Neural cell (in vitro differentiated cells): ENCODE data around the gene FMO2. TPM values are rescaled to one million over a fixed set of nuclear protein-coding genes. Genes with fewer than 3 reads are reported as not detected.

ENCODE experiments used
- H2AFZ ChIP-seq: fragments of 200-600, 300-800 bp; sonication (generic), shearing (Covaris generic); 2 replicates; pipeline ENCODE4 v1.6.0; 2014; ENCODE audit warnings: low read depth, mild to moderate bottlenecking, antibody characterized with exemption, low read length, moderate library complexity
- H3F3A ChIP-seq: fragments of 200-600 bp; shearing (Covaris generic); 2 replicates; pipeline ENCODE4 v1.6.1; 2016; ENCODE audit warnings: mild to moderate bottlenecking, moderate library complexity, mixed read lengths, antibody characterized with exemption, low read length; ENCODE audit not compliant: insufficient read depth, poor library complexity, severe bottlenecking
- H3K27ac ChIP-seq: fragments of 200-600, 300-800 bp; sonication (generic), shearing (Covaris generic); 2 replicates; pipeline ENCODE4 v1.5.1; 2014; ENCODE audit warnings: mild to moderate bottlenecking, low read length, moderate library complexity
- H3K27me3 ChIP-seq: fragments of 300-800, 200-600 bp; sonication (generic), shearing (Covaris generic); 2 replicates; pipeline ENCODE4 v1.6.0; 2014; ENCODE audit warnings: mild to moderate bottlenecking, low read depth, low read length, moderate library complexity; ENCODE audit not compliant: insufficient read depth
- H3K36me3 ChIP-seq: fragments of 300-800, 200-600 bp; sonication (generic), shearing (Covaris generic); 2 replicates; pipeline ENCODE4 v1.5.1; 2014; ENCODE audit warnings: mild to moderate bottlenecking, antibody characterized with exemption, low read length, moderate library complexity; ENCODE audit not compliant: insufficient read depth
- H3K4me2 ChIP-seq: fragments of 300-800, 200-600 bp; sonication (generic), shearing (Covaris generic); 2 replicates; pipeline ENCODE4 v1.6.0; 2014; ENCODE audit warnings: mild to moderate bottlenecking, low read length
- H3K4me3 ChIP-seq: fragments of 300-800, 200-600 bp; sonication (generic), shearing (Covaris generic); 2 replicates; pipeline ENCODE4 v1.5.1; 2014; ENCODE audit warnings: mild to moderate bottlenecking, low read length, moderate library complexity
- H3K79me2 ChIP-seq: fragments of 200-600 bp; shearing (Covaris generic); replicated peaks from 2 replicates; pipeline ENCODE4 v1.6.0; 2014; ENCODE audit warnings: mild to moderate bottlenecking, low read length, moderate library complexity; ENCODE audit not compliant: insufficient read depth
- H3K9ac ChIP-seq: fragments of 300-800, 200-600 bp; sonication (generic), shearing (Covaris generic); 2 replicates; pipeline ENCODE4 v1.6.1; 2016; ENCODE audit warnings: mild to moderate bottlenecking, low read length, mixed read lengths
- H3K9me2 ChIP-seq: fragments of 200-600 bp; shearing (Covaris generic); 2 replicates; pipeline ENCODE4 v1.6.1; 2016; ENCODE audit warnings: mild to moderate bottlenecking, low read length, mixed read lengths; ENCODE audit not compliant: insufficient read depth
- H3K9me3 ChIP-seq: fragments of 200-600, 300-800 bp; sonication (generic), shearing (Covaris generic); 2 replicates; pipeline ENCODE4 v1.6.1; 2016; ENCODE audit warnings: mild to moderate bottlenecking, mixed run types, low read length, moderate library complexity, mixed read lengths
- H4K20me1 ChIP-seq: fragments of 200-600 bp; shearing (Covaris generic); 2 replicates; pipeline ENCODE4 v1.6.1; 2016; ENCODE audit warnings: mild to moderate bottlenecking, mixed run types; ENCODE audit not compliant: insufficient read depth
- EP300 ChIP-seq: fragments of 450-650 bp; conservative IDR thresholded peaks from 2 replicates; pipeline ENCODE4 v1.6.1; 2014; ENCODE audit warnings: antibody characterized with exemption, mild to moderate bottlenecking, moderate library complexity; ENCODE audit not compliant: poor library complexity, severe bottlenecking
- EZH2 ChIP-seq: fragments of 200-600, 300-800 bp; shearing (Covaris generic), sonication (generic); IDR thresholded peaks from 2 replicates; pipeline ENCODE4 v1.6.1; 2014; ENCODE audit warnings: antibody characterized with exemption, low read length, borderline replicate concordance, mild to moderate bottlenecking; ENCODE audit not compliant: insufficient read depth, poor library complexity, severe bottlenecking
- MXI1 ChIP-seq: fragments of 450-650 bp; conservative IDR thresholded peaks from 2 replicates; pipeline ENCODE4 v1.6.1; 2014; ENCODE audit warnings: antibody characterized with exemption, mild to moderate bottlenecking; ENCODE audit not compliant: poor library complexity, severe bottlenecking
- POLR2AphosphoS5 ChIP-seq: IDR thresholded peaks from 2 replicates; pipeline ENCODE4 v1.6.1; 2012
- RAD21 ChIP-seq: fragments of 450-650 bp; conservative IDR thresholded peaks from 2 replicates; pipeline ENCODE4 v1.6.1; 2014; ENCODE audit warnings: antibody characterized with exemption, mild to moderate bottlenecking, moderate library complexity
- SMC3 ChIP-seq: fragments of 450-650 bp; conservative IDR thresholded peaks from 2 replicates; pipeline ENCODE4 v1.6.1; 2014; ENCODE audit warnings: antibody characterized with exemption, mild to moderate bottlenecking, moderate library complexity; ENCODE audit not compliant: poor library complexity
- TAF1 ChIP-seq: IDR thresholded peaks from 2 replicates; pipeline ENCODE4 v1.6.1; 2012; ENCODE audit warnings: low read depth
- polyA plus RNA-seq: library from polyadenylated mRNA; depleted of rRNA; stranded (reverse); fragments of >200 nt; gene quantifications from 2 replicates; pipeline ENCODE4 v1.2.3, GENCODE V29; 2014
- TF ChIP-seq, protein P1 (sequence below): IDR thresholded peaks from 2 replicates; pipeline ENCODE4 v1.6.1; 2012; ENCODE audit warnings: borderline replicate concordance
- TF ChIP-seq, protein P2 (sequence below): fragments of 450-650 bp; IDR thresholded peaks from 2 replicates; pipeline ENCODE4 v1.5.1; 2014; ENCODE audit warnings: antibody characterized with exemption, mild to moderate bottlenecking, moderate library complexity; ENCODE audit not compliant: poor library complexity, severe bottlenecking

Gene FMO2
- polyA plus RNA-seq, 1 donor from 2014 or later = not detected

DNA sequence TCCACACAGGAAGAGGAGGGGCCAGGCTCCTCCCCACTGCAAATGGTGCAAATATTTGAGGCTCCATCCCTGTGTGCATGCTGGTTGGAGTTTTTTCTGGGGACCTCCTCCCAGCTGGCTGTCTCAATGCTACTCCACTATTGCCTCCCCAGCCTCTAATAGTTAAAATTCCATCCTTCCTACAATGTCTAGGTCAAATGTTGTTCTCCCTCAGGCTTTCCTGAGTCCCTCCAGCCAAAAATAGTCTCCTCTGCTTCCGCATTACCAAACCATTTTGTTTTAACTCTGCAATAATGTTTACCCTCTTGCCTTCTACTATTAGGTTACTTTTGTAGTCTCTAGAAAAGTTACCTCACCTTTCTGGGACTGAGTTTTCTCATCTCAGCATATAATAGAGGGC, 33.6 kb downstream of the FMO2 start:
- no peak overlapping the region for H3K27ac ChIP-seq
- no peak overlapping the region for H3K9ac ChIP-seq
- no peaks in the 10 kb centered on the region for H4K20me1 ChIP-seq
- no peak for TF ChIP-seq EP300
- no peak for TF ChIP-seq EZH2
- no peak for TF ChIP-seq SMC3
- TF ChIP-seq POLR2AphosphoS5 = no peak
- no peak for TF ChIP-seq MXI1
- no peak for TF ChIP-seq TAF1
- TF ChIP-seq, protein P1, sequence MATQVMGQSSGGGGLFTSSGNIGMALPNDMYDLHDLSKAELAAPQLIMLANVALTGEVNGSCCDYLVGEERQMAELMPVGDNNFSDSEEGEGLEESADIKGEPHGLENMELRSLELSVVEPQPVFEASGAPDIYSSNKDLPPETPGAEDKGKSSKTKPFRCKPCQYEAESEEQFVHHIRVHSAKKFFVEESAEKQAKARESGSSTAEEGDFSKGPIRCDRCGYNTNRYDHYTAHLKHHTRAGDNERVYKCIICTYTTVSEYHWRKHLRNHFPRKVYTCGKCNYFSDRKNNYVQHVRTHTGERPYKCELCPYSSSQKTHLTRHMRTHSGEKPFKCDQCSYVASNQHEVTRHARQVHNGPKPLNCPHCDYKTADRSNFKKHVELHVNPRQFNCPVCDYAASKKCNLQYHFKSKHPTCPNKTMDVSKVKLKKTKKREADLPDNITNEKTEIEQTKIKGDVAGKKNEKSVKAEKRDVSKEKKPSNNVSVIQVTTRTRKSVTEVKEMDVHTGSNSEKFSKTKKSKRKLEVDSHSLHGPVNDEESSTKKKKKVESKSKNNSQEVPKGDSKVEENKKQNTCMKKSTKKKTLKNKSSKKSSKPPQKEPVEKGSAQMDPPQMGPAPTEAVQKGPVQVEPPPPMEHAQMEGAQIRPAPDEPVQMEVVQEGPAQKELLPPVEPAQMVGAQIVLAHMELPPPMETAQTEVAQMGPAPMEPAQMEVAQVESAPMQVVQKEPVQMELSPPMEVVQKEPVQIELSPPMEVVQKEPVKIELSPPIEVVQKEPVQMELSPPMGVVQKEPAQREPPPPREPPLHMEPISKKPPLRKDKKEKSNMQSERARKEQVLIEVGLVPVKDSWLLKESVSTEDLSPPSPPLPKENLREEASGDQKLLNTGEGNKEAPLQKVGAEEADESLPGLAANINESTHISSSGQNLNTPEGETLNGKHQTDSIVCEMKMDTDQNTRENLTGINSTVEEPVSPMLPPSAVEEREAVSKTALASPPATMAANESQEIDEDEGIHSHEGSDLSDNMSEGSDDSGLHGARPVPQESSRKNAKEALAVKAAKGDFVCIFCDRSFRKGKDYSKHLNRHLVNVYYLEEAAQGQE = no peak
- TF ChIP-seq, protein P2, sequence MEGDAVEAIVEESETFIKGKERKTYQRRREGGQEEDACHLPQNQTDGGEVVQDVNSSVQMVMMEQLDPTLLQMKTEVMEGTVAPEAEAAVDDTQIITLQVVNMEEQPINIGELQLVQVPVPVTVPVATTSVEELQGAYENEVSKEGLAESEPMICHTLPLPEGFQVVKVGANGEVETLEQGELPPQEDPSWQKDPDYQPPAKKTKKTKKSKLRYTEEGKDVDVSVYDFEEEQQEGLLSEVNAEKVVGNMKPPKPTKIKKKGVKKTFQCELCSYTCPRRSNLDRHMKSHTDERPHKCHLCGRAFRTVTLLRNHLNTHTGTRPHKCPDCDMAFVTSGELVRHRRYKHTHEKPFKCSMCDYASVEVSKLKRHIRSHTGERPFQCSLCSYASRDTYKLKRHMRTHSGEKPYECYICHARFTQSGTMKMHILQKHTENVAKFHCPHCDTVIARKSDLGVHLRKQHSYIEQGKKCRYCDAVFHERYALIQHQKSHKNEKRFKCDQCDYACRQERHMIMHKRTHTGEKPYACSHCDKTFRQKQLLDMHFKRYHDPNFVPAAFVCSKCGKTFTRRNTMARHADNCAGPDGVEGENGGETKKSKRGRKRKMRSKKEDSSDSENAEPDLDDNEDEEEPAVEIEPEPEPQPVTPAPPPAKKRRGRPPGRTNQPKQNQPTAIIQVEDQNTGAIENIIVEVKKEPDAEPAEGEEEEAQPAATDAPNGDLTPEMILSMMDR = no peak
- TF ChIP-seq RAD21 = no peak
- H3K27me3 ChIP-seq = no peaks in the 10 kb centered on the region
- H3F3A ChIP-seq = no peaks in the 10 kb centered on the region
- H3K4me3 ChIP-seq = no peak overlapping the region
- no peak overlapping the region for H3K4me2 ChIP-seq
- no peaks in the 10 kb centered on the region for H3K79me2 ChIP-seq
- H3K9me2 ChIP-seq = no peaks in the 10 kb centered on the region
- no peaks in the 10 kb centered on the region for H3K36me3 ChIP-seq
- H3K9me3 ChIP-seq = no peaks in the 10 kb centered on the region
- H2AFZ ChIP-seq = no peak overlapping the region

DNA sequence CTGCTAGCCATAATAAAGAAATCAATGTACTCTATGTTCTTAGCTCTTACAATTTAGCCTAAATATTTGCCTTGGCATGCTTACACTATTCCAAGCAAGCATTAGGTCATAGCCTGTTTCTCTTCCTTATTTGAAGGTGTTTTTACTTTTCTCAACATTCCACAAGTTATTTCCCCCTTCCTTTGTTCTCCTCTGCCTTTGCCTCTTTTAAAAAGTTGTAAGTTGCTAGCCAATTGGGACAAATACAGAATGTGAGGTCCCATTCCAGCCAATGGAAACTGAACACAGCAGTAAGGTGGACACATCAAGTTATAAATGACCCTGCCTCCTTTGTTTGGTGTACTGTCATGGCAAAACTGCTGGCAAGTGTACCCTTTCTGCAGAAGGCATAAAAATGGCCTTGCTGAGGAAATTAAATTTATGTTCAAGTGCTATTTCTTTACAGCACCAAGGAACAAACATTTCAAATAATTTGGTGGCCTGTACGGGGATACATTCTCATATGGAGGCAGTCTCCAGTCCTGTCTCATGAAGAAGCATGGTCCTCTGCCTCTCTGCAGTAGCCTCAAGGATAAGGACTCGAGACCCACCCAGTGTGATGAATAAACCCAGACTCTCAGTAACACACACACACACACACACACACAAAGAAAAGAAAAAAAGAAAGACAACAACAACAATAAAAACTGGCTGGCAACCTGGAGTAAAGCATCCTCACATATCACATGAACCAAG, 34.4 kb downstream of the FMO2 start:
- no peaks in the 10 kb centered on the region for H3K36me3 ChIP-seq
- H3F3A ChIP-seq = no peaks in the 10 kb centered on the region
- no peak overlapping the region for H3K9ac ChIP-seq
- no peak overlapping the region for H3K27ac ChIP-seq
- TF ChIP-seq, protein P1 = no peak
- TF ChIP-seq EP300 (no peak), TAF1 (no peak), RAD21 (no peak), MXI1 (no peak), POLR2AphosphoS5 (no peak), EZH2 (no peak), SMC3 (no peak)
- TF ChIP-seq, protein P2 = no peak
- no peak overlapping the region for H3K4me2 ChIP-seq
- no peaks in the 10 kb centered on the region for H3K27me3 ChIP-seq
- no peak overlapping the region for H3K4me3 ChIP-seq
- no peak overlapping the region for H2AFZ ChIP-seq
- no peaks in the 10 kb centered on the region for H3K9me2 ChIP-seq
- no peaks in the 10 kb centered on the region for H3K9me3 ChIP-seq
- H4K20me1 ChIP-seq = no peaks in the 10 kb centered on the region
- H3K79me2 ChIP-seq = no peaks in the 10 kb centered on the region
